Fibroblast of the aortic adventitia (primary cell): ENCODE results near the gene DEAF1. TPM values are rescaled to one million over a fixed set of nuclear protein-coding genes. Genes with fewer than 3 reads are reported as not detected.

ENCODE experiments used
- DNase-seq: peaks from one replicate; pipeline ENCODE4 v3.0.0-alpha.2; 2010; ENCODE audit warnings: low read depth
- H3K4me3 ChIP-seq: 2 replicates; pipeline ENCODE4 v1.5.1; 2011; ENCODE audit warnings: low read depth, mild to moderate bottlenecking, control low read depth, low read length, moderate library complexity
- total RNA-seq: library from RNA; depleted of rRNA; stranded (reverse); fragments of >200 nt; gene quantifications from 2 replicates; pipeline ENCODE4 v1.2.3, GENCODE V29; 2012; ENCODE audit warnings: low replicate concordance
- TF ChIP-seq, protein P1 (sequence below): IDR thresholded peaks from 2 replicates; pipeline ENCODE4 v1.5.1; 2011; ENCODE audit warnings: mild to moderate bottlenecking, low read length, control low read depth, inconsistent platforms; ENCODE audit not compliant: insufficient read depth

DEAF1 gene
- total RNA-seq, 1 donor: 40.0 TPM

DNA sequence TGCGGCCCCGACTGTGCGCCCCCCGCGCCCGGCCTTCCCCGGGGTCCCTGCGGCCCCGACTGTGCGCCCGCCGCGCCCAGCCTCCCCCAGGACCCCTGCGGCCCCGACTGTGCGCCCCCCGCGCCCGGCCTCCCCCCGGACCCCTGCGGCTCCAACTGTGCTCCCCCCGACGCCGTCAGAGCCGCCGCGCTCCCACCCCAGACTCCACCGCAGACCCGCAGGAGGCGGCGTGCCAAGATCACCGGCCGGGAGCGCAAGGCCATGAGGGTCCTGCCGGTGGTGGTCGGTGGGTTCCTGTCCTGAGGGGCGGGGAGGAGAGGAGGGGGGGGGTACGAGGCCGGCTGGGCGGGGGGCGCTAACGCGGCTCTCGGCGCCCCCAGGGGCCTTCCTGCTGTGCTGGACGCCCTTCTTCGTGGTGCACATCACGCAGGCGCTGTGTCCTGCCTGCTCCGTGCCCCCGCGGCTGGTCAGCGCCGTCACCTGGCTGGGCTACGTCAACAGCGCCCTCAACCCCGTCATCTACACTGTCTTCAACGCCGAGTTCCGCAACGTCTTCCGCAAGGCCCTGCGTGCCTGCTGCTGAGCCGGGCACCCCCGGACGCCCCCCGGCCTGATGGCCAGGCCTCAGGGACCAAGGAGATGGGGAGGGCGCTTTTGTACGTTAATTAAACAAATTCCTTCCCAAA lies 54.9 kb downstream of the DEAF1 start:
- TF ChIP-seq, protein P1, sequence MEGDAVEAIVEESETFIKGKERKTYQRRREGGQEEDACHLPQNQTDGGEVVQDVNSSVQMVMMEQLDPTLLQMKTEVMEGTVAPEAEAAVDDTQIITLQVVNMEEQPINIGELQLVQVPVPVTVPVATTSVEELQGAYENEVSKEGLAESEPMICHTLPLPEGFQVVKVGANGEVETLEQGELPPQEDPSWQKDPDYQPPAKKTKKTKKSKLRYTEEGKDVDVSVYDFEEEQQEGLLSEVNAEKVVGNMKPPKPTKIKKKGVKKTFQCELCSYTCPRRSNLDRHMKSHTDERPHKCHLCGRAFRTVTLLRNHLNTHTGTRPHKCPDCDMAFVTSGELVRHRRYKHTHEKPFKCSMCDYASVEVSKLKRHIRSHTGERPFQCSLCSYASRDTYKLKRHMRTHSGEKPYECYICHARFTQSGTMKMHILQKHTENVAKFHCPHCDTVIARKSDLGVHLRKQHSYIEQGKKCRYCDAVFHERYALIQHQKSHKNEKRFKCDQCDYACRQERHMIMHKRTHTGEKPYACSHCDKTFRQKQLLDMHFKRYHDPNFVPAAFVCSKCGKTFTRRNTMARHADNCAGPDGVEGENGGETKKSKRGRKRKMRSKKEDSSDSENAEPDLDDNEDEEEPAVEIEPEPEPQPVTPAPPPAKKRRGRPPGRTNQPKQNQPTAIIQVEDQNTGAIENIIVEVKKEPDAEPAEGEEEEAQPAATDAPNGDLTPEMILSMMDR: no peak
- no peak for DNase-seq
- no peak overlapping the region for H3K4me3 ChIP-seq

DNA sequence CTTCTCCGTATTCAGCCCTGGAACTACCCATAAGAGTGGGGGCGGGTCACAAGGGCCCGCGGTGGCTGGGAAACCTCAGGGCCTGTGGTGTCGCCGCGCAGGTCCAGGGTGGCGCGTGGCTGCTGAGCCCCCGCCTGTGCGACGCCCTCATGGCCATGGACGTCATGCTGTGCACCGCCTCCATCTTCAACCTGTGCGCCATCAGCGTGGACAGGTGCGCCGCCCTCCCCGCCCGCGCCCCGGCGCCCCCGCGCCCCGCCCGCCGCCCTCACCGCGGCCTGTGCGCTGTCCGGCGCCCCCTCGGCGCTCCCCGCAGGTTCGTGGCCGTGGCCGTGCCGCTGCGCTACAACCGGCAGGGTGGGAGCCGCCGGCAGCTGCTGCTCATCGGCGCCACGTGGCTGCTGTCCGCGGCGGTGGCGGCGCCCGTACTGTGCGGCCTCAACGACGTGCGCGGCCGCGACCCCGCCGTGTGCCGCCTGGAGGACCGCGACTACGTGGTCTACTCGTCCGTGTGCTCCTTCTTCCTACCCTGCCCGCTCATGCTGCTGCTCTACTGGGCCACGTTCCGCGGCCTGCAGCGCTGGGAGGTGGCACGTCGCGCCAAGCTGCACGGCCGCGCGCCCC lies 55.6 kb downstream of the DEAF1 start:
- no peak for DNase-seq
- H3K4me3 ChIP-seq: no peak overlapping the region
- TF ChIP-seq, protein P1: no peak

DNA sequence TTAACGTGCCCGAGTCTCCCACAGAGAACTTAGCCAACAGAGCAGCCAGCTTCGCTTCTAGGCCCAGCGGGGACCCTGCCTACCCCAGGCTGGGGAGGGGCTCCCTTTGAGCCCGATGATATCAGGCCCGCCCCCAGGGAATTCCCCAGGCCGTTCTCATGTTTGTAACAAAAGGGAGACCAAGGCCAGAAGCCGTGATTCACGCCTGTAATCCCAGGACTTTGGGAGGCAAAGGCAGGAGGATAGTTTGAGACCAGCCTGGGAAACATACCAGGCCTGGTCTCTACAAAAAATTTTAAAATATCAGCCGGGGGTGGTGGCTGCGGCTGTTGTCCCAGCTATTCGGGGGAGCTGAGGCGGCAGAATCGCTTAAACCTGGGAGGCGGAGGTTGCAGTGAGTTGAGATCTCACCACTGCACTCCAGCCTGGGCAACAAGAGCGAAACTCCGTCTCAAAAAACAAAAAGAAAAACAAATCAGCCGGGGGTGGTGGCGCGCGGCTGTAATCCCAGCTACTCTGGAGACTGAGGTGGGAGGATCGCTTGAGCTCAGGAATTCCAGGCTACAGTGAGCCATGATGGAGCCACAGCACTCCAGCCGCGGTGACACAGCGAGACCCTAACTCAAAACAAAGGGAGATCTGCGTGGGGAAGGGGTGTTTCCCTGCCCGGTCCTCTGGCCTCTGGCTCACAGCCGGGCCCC lies 56.2 kb downstream of the DEAF1 start:
- no peak for DNase-seq
- no peak overlapping the region for H3K4me3 ChIP-seq
- TF ChIP-seq, protein P1: no peak

DNA sequence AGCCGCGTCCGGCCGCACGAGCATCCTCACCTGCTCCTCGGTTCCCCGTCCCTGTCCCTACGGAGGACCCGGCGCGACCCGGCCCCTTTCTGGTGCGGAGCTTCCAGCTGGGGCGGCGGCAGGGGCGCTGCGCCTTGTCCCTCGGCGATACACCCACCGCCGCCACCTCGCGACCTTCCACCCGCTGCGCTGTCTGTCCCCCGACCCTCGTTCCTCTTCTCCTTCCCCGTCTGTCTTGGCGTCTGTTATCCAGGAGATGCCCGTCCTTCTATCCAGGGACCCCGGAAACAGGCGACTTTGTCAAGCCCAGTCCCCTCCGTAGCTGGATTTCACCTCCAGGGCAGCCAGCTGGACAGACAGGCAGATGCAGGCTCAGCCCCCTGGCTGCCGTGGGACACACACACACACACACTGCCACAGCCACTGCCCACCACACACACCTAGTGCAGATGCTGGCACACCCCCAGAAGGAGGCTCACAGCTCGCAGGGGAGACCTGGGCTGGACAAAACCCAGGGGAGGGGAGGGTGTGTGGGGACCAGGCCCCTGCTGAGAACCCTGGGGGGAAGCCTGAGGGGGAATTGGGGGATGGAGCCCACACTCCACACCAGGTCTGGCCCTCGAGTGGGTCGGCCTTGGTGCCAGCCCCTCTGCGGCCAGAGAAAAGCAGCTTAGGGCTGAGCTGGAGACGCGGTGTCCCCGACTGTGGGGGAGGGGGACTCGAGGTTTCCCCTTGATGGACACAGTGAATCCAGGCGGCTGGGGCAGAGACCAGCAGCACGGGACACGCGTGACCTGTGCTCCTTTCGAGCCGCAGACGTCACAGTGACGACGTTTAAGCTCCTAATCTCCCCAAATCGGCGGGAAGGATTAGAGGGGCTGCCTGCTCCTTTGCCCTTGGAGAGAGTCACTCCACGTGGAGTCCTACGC lies 57.2 kb downstream of the DEAF1 start:
- H3K4me3 ChIP-seq: peak overlapping the region; percentile 25
- TF ChIP-seq, protein P1: no peak
- DNase-seq: no peak

DNA sequence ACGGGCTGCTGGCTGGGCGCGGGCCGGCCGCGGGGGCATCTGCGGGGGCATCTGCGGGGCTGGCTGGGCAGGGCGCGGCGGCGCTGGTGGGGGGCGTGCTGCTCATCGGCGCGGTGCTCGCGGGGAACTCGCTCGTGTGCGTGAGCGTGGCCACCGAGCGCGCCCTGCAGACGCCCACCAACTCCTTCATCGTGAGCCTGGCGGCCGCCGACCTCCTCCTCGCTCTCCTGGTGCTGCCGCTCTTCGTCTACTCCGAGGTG lies 57.8 kb downstream of the DEAF1 start:
- TF ChIP-seq, protein P1: no peak
- peak overlapping the region; percentile 25 for H3K4me3 ChIP-seq
- DNase-seq: no peak

DNA sequence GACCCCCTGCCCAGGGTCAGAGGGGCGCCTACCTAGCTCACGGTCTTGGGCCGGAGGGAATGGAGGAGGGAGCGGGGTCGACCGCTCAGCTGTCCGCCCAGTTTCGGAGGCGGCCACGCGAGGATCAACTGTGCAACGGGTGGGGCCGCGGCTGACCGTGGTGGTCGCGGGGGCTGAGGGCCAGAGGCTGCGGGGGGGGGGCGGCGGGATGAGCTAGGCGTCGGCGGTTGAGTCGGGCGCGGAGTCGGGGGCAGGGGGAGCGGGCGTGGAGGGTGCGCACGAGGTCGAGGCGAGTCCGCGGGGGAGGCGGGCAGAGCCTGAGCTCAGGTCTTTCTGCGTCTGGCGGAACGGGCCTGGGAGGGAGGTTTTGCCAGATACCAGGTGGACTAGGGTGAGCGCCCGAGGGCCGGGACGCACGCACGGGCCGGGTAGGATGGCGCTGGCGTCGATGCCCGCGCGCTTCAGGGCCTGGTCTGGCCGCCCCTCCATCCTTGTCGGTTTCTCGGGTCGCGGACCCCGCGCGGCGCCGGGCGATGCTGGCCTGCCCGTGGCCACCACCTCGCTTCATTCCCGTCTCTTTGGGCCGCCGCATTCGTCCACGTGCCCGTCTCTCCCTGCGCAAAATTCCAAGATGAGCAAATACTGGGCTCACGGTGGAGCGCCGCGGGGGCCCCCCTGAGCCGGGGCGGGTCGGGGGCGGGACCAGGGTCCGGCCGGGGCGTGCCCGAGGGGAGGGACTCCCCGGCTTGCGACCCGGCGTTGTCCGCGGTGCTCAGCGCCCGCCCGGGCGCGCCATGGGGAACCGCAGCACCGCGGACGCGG lies 58.3 kb downstream of the DEAF1 start, which contains the start of gene DRD4:
Gene DRD4 (plus strand): TSS at position 759 of the 822 bp plus-strand sequence. CDS start 36 bp downstream, at position 795.
- peak; percentile 26 for DNase-seq
- peak within 1 kb of the TSS; percentile 25 for H3K4me3 ChIP-seq

More for the DNA sequence above, 58.3 kb downstream of the DEAF1 start, which contains the start of gene DRD4:
- TF ChIP-seq, protein P1: no peak
